ELF-1 (cell line): ENCODE measurements around the gene CROCC2.

Experiments used
- DNase-seq: peaks from one replicate; pipeline ENCODE4 v3.0.0-alpha.2; 2016; ENCODE audit warnings: low read depth, low spot score

CROCC2 gene

GRCh38 chr2:240999873-241000541, 93.9 kb downstream of the CROCC2 start:
- no peak for DNase-seq

GRCh38 chr2:241000831-241001321, 94.7 kb downstream of the CROCC2 start:
- DNase-seq: no peak

- peak; percentile 5 for DNase-seq
These were observed 95.5 kb downstream of the CROCC2 start for GRCh38 chr2:241001413-241002274.

GRCh38 chr2:241002275-241003046, 96.3 kb downstream of the CROCC2 start:
- DNase-seq: peak; percentile 0

- no peak for DNase-seq
These were observed 96.9 kb downstream of the CROCC2 start for GRCh38 chr2:241003047-241003360.

- peak; percentile 0 for DNase-seq
These were observed 97.2 kb downstream of the CROCC2 start for GRCh38 chr2:241003369-241003768.

GRCh38 chr2:241003830-241004564, 97.9 kb downstream of the CROCC2 start:
- peak; percentile 0 for DNase-seq

GRCh38 chr2:241005569-241005968, 99.4 kb downstream of the CROCC2 start:
- DNase-seq: no peak

- no peak for DNase-seq
These were observed 100.3 kb downstream of the CROCC2 start for GRCh38 chr2:241006412-241006811.

- DNase-seq: peak; percentile 0
These were observed 101.0 kb downstream of the CROCC2 start for GRCh38 chr2:241007111-241007510.

GRCh38 chr2:241007880-241008710, 102.0 kb downstream of the CROCC2 start:
- peak; percentile 24 for DNase-seq

GRCh38 chr2:241008711-241009121, 102.6 kb downstream of the CROCC2 start:
- peak; percentile 1 for DNase-seq

GRCh38 chr2:241009191-241009590, 103.1 kb downstream of the CROCC2 start:
- DNase-seq: peak; percentile 25

GRCh38 chr2:241009601-241010530, 103.7 kb downstream of the CROCC2 start:
- DNase-seq: peak; percentile 90

- DNase-seq: peak; percentile 0
These were observed 104.6 kb downstream of the CROCC2 start for GRCh38 chr2:241010531-241011295.

- DNase-seq: peak; percentile 1
These were observed 105.1 kb downstream of the CROCC2 start for GRCh38 chr2:241011296-241011600.

GRCh38 chr2:241011751-241012510, 105.8 kb downstream of the CROCC2 start:
- peak; percentile 5 for DNase-seq

GRCh38 chr2:241014224-241014623, 108.1 kb downstream of the CROCC2 start:
- DNase-seq: no peak
